ENCODE results near the gene ACTBL2. TPM values are rescaled to one million over a fixed set of nuclear protein-coding genes. Genes with fewer than 3 reads are reported as not detected.

Gene ACTBL2
- polyA plus RNA-seq, 1 donor (not counting 4 experiments of a cell fraction or from before 2014, with no cell fraction given): 0.68 TPM

DNA sequence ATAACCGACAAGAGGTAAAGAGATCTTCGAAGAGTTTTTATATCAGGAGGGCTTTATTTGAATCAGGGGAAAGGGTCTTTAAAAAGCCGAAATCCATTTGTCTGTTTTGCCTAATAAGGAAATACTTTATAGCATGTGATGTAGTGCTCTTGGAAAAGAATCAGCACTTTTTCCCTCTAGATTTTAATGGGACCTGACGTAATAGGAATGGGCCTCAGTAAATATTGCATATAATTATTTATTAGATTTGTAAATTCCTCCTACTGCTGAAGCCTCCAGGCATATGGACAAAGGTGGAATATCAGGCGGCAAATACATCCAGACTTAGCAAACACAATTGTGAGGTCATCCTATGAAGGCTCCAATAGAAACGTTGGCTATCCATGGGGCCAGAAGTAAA, 50.9 kb downstream of the ACTBL2 start:
- Histone ChIP-seq H3K9ac (ENCODE audit: control insufficient read depth, extremely low read depth, insufficient read depth, low read length) (no peak overlapping the region), H3K79me2 (ENCODE audit: control insufficient read depth, insufficient read depth, low read length) (no peaks in the 10 kb centered on the region), H3K27me3 (ENCODE audit: control insufficient read depth, extremely low read depth, insufficient read depth, low read length) (no peaks in the 10 kb centered on the region), H3K9me3 (ENCODE audit: control insufficient read depth, low read depth, low read length) (no peaks in the 10 kb centered on the region), H2AFZ (ENCODE audit: control insufficient read depth, low read length) (no peak overlapping the region), H3K27ac (ENCODE audit: control insufficient read depth, insufficient read depth, low read length) (no peak overlapping the region), H4K20me1 (ENCODE audit: control insufficient read depth, extremely low read depth, insufficient read depth, low read length) (no peaks in the 10 kb centered on the region), H3K4me3 (ENCODE audit: control insufficient read depth in 2 of 3, extremely low read depth in 1 of 3, insufficient read depth in 2 of 3, low read depth in 1 of 3, low read length in 3 of 3) (no peak overlapping the region), H3K4me1 (ENCODE audit: control insufficient read depth, extremely low read depth, insufficient read depth, low read length) (peaks cover 8% of the 10 kb centered on the region), H3K4me2 (ENCODE audit: control insufficient read depth, extremely low read depth, insufficient read depth, low read depth, low read length) (no peak overlapping the region), H3K9me1 (ENCODE audit: control insufficient read depth, extremely low read depth, insufficient read depth, low read length) (no peaks in the 10 kb centered on the region), H3K36me3 (ENCODE audit: control insufficient read depth in 2 of 2, extremely low read depth in 1 of 2, insufficient read depth in 2 of 2, low read length in 2 of 2) (no peaks in the 10 kb centered on the region)
- TF ChIP-seq, protein P1, sequence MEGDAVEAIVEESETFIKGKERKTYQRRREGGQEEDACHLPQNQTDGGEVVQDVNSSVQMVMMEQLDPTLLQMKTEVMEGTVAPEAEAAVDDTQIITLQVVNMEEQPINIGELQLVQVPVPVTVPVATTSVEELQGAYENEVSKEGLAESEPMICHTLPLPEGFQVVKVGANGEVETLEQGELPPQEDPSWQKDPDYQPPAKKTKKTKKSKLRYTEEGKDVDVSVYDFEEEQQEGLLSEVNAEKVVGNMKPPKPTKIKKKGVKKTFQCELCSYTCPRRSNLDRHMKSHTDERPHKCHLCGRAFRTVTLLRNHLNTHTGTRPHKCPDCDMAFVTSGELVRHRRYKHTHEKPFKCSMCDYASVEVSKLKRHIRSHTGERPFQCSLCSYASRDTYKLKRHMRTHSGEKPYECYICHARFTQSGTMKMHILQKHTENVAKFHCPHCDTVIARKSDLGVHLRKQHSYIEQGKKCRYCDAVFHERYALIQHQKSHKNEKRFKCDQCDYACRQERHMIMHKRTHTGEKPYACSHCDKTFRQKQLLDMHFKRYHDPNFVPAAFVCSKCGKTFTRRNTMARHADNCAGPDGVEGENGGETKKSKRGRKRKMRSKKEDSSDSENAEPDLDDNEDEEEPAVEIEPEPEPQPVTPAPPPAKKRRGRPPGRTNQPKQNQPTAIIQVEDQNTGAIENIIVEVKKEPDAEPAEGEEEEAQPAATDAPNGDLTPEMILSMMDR (optimal IDR thresholded peaks at IDR 0.05 in 1 of 3, IDR thresholded peaks at IDR 0.05 in 1 of 3, conservative IDR thresholded peaks at IDR 0.05 in 1 of 3; ENCODE audit: extremely low read depth in 1 of 3, insufficient read depth in 2 of 3, low read length in 3 of 3): no peak
- TF ChIP-seq EZH2 (IDR thresholded peaks at IDR 0.05; ENCODE audit: low read length): no peak
- DNase-seq (ENCODE audit: low read depth, low spot score) (no peak), FAIRE-seq (no peak)
- dilution Hi-C loops (cut with MboI; ENCODE audit: extremely low pct_ligation_motif_present, low sequenced_read_pairs): no loop called here

Data from keratinocyte (primary cell).